HepG2 (cell line): Measurements from ENCODE around the gene CARHSP1. TPM values are rescaled to one million over a fixed set of nuclear protein-coding genes. Genes with fewer than 3 reads are reported as not detected.

Experiments
- ARID4A ChIP-seq: sonication (generic); formaldehyde crosslinking; IDR thresholded peaks from 2 replicates; pipeline ENCODE4 v1.5.0; 2020; ENCODE audit warnings: mild to moderate bottlenecking, missing genetic modification reagents, borderline replicate concordance
- BCL3 ChIP-seq: sonication (generic); formaldehyde crosslinking; IDR thresholded peaks from 2 replicates; pipeline ENCODE4 v1.5.1; 2020; ENCODE audit warnings: mild to moderate bottlenecking, missing genetic modification reagents, moderate library complexity
- CEBPG ChIP-seq: IDR thresholded peaks from 2 replicates; pipeline ENCODE4 v1.6.1; 2016
- DNMT1 ChIP-seq: sonication (generic); formaldehyde crosslinking; IDR thresholded peaks from 2 replicates; pipeline ENCODE4 v1.5.1; 2020; ENCODE audit warnings: mild to moderate bottlenecking, missing genetic modification reagents
- FOXA1 ChIP-seq, 2 experiments: fragments of 450-650 bp in 1 of 2; sonication (generic) in 1 of 2; formaldehyde crosslinking in 1 of 2; IDR thresholded peaks; 2 replicates each; pipeline versions ENCODE4 v1.4.0 to v1.6.1; 2016 to 2020; ENCODE audit warnings: missing genetic modification reagents in 1 of 2
- FUBP1 ChIP-seq: sonication (generic); formaldehyde crosslinking; IDR thresholded peaks from 2 replicates; pipeline ENCODE4 v1.5.1; 2020; ENCODE audit warnings: missing genetic modification reagents, mild to moderate bottlenecking, borderline replicate concordance
- HMG20B ChIP-seq: conservative IDR thresholded peaks from 2 replicates; pipeline ENCODE4 v1.6.1; 2016; ENCODE audit warnings: missing genetic modification reagents, missing compliant biosample characterization
- NFYC ChIP-seq: IDR thresholded peaks from 2 replicates; pipeline ENCODE4 v1.6.1; 2016; ENCODE audit warnings: missing genetic modification reagents, missing compliant biosample characterization
- PHF20 ChIP-seq: sonication (generic); formaldehyde crosslinking; IDR thresholded peaks from 2 replicates; pipeline ENCODE4 v1.5.0; 2020; ENCODE audit warnings: mild to moderate bottlenecking, missing genetic modification reagents
- SCMH1 ChIP-seq: sonication (generic); formaldehyde crosslinking; IDR thresholded peaks from 2 replicates; pipeline ENCODE4 v1.9.0; 2021; ENCODE audit warnings: missing genetic modification reagents, mild to moderate bottlenecking, borderline replicate concordance
- SKI ChIP-seq: fragments of 450-650 bp; IDR thresholded peaks from one replicate; pipeline ENCODE4 v1.6.1; 2018; ENCODE audit warnings: mild to moderate bottlenecking; ENCODE audit not compliant: partially characterized antibody
- SMC3 ChIP-seq: IDR thresholded peaks from 2 replicates; pipeline ENCODE4 v1.6.1; 2011; ENCODE audit warnings: low read length, improper control_type of control experiment
- ZBTB26 ChIP-seq: IDR thresholded peaks from 2 replicates; pipeline ENCODE4 v1.6.1; 2016; ENCODE audit warnings: missing compliant biosample characterization, missing genetic modification reagents, borderline replicate concordance
- ZNF574 ChIP-seq: sonication (generic); formaldehyde crosslinking; IDR thresholded peaks from 2 replicates; pipeline ENCODE4 v1.4.0; 2020; ENCODE audit warnings: missing genetic modification reagents
- ZNF709 ChIP-seq: sonication (generic); formaldehyde crosslinking; IDR thresholded peaks from 2 replicates; pipeline ENCODE4 v1.5.0; 2020; ENCODE audit warnings: mild to moderate bottlenecking, missing genetic modification reagents
- ZNF83 ChIP-seq: sonication (generic); formaldehyde crosslinking; IDR thresholded peaks from 2 replicates; pipeline ENCODE4 v1.4.0; 2020; ENCODE audit warnings: missing genetic modification reagents, mild to moderate bottlenecking, borderline replicate concordance
- polyA plus RNA-seq, 8 experiments: library from polyadenylated mRNA; depleted of rRNA in 3 of 8; stranded (reverse) in 7 of 8; unstranded in 1 of 8; fragments of >200 nt; fragmentation: Illumina TruSeq in 4 of 8; extraction: Trizol in 4 of 8; gene quantifications; 2 replicates each; pipeline versions ENCODE4 v1.2.1 to v1.2.3, GENCODE V29; 2011 to 2016; ENCODE audit warnings: low read depth in 4 of 8, missing spikeins in 1 of 8, mixed read lengths in 1 of 8; ENCODE audit not compliant: insufficient read depth in 1 of 8
- total RNA-seq, 5 experiments: library from RNA; depleted of rRNA; stranded (reverse); fragments of >200 nt; fragmentation: Illumina TruSeq; extraction: Trizol; gene quantifications; 2 replicates each; pipeline ENCODE4 v1.2.3, GENCODE V29; 2016; ENCODE audit warnings: low read depth in 1 of 5

The CARHSP1 gene
- total and polyA plus RNA-seq, 2 of the 13 experiments (the other 11 are each of a cell fraction or from before 2014, with no cell fraction given), result 173 to 345 TPM

- TF ChIP-seq FUBP1 (CRISPR knock-in tag) (peak; percentile 41; the same call in 1 of the 2 replicates), ZBTB26 (CRISPR knock-in tag) (no peak), DNMT1 (CRISPR knock-in tag) (no peak), NFYC (CRISPR knock-in tag) (no peak), CEBPG (CRISPR knock-in tag) (no peak), SMC3 (no peak), ZNF574 (CRISPR knock-in tag) (no peak; the same call in 1 of the 2 replicates), ZNF83 (CRISPR knock-in tag) (no peak), SCMH1 (CRISPR knock-in tag) (no peak), ZNF709 (CRISPR knock-in tag) (no peak), FOXA1 (IDR thresholded peaks at IDR 0.05) (no peak), FOXA1 (CRISPR knock-in tag; IDR thresholded peaks at IDR 0.05) (no peak), SKI (no peak), BCL3 (CRISPR knock-in tag) (peak; percentile 66; the same call in 1 of the 2 replicates), ARID4A (CRISPR knock-in tag) (no peak; the same call in none of the 2 replicates), PHF20 (CRISPR knock-in tag) (0 out of 2 replicates have a peak, but pooled peaks have one; percentile 22), HMG20B (CRISPR knock-in tag) (no peak)
Measured at GRCh38 chr16:8885674-8886592, 17.1 kb upstream of the CARHSP1 start (continued).
